ENCODE data around the gene ATXN7L3.
"Not testable (repeated sequence)": the region's sequence is repeated elsewhere in the genome, so short reads cannot be mapped to it uniquely, and the experiment has no call there.

ATXN7L3 gene

DNA sequence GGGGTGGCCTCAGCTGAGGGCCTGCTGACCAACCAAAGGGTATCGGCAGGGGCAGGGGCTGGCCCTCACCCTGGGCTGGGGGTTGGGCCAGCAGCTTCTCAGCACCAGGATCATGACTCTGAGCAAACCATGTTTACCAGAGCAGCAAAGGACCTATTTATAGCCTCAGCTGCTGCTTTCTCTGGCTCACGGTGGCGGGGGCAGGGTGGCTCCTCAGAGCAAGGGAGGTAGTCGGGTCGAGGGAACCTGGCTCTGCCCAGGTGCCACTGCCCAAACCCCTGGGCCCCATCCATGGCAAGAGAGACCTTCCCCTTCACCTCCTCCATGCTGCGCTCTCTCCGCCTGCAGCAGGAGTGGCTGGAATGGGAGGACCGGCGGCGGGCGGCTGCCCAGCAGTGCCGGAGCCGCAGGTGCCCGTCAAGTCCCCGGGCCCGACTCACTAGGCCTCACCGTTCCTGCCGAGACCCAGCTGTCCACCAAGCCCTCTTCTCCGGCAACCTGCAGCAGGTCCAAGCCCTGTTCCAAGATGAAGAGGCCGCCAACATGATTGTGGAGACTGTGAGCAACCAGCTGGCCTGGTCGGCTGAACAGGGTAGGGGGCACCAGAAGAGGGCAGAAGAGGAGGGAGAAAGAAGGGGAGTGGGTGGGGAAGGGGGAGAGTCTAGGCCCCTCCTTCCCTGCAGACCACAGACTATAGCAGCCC is 29.0 kb downstream of the ATXN7L3 start, which contains the start of gene ASB16:
Gene ASB16, plus strand, starts transcription at position 206 of the 703 bp plus-strand sequence. Its CDS starts 86 bp downstream, at position 292.
- no peak for DNase-seq

DNA sequence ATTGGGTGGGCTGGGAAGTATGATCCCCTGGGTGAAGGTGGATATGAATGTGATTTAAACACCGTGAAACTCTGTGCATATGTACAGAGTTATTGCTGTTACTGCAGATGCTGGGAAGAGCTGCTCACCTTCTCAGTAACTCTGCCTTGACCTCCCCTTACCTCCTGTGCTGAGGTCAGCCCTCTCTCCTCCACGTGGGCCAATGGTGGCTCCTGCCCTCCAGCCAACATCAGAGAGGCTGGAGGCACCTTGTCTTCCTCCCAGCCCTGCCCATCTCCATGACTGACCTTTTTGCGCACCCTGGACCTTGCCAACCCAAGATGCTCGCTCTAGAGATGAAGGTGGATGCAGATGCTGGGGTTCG is 29.6 kb downstream of the ATXN7L3 start:
- no peak for DNase-seq

DNA sequence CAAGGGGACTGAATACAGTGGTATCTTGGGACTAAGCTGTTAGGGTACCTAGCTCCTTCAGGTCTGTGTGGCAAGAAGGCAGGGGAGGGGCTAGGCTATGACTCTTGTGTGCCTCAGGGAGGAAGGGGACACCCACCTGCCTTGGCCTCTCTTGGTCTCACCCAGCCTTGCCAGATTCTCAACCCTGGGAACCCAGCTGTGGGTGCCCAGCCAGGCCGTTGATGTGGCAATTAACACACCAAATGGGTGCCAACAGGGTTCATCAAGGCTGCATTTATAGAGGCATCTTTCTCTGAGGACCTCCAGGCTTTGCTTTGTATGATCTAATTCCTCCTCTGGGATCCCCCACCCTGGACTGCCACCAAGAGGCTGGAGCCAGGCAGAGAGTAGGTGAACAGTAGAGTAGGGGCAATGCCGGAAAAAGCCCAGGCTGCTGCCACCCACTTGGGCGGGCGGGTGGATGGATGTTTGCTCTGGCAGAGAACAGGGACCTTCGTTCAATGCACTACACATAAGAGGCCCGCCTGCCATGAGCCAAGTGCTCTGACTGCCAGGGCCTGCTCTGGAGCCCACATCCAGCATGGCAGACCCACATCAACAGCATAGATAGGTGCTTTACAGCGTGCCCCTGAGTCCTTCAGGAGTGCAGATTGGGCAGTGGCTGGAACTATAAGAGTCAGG is 32.4 kb downstream of the ATXN7L3 start:
- no peak for DNase-seq

DNA sequence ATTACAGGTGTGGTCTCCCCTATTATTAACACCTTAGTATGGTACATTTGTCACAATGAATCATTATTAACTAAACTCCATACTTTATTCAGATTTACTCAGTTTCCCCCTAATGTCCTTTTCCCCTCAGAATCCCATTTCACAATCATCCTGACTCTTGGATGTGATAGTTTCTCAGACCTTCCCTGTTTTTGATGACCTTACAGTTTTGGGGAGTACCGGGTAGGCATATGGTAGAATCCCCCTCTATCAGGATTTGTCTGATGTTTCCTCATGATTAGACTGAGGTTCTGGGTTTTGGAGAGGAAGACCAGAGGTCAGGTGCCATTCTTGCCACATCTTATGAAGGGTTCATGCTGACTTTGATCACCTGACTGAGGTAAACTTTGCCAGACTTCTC is 35.2 kb downstream of the ATXN7L3 start:
- no peak for DNase-seq

DNA sequence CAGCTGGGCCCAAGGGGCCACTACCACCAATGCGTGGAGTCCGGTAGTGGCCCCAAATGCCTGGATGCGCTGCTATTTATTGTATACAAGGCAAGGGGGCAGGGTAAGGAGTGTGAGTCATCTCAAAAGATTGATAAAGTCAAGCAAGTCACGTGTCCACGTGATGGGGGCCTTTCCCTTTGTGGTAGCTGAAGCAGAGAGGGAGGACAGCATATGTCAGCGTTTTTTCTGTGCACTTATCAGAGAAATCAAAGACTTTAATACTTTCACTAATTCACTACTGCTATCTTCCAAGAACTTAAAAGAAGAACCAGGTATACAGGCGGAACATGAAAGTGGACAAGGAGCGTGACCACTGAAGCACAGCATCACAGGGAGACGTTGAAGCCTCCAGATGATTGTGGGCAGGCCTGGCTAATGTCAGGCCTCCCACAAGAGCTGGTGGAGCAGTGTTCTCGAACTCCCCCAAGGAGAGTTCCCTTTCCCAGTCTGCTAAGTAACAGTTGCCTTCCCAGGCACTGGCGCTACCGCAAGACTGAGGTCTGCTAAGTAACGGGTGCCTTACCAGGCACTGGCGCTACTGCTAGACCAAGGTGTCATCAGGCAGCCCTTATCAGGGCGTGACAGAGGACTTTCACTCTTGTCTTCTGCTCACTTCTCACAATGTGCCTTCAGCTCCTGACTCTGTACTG is 40.0 kb downstream of the ATXN7L3 start:
- DNase-seq = no peak

DNA sequence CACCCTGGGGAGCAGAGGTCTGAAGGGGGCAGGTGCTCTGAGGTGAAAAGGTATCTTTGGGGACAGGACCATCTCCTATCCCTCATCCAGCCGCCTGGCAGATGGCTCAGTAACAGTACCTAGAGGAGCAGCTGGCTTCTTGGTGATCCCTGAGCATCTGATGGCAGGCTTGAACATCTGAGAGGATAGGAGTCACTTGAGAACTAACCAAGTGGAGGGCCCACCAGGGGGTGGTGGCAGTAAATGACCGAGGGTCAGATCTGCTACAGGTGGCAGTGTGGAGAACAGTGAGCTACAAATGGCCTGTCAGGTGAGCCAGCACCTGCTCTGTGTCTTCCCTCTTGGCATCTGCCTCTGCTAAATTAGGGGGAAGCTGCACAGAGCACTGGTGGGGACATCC is 44.2 kb downstream of the ATXN7L3 start:
- no peak for DNase-seq

DNA sequence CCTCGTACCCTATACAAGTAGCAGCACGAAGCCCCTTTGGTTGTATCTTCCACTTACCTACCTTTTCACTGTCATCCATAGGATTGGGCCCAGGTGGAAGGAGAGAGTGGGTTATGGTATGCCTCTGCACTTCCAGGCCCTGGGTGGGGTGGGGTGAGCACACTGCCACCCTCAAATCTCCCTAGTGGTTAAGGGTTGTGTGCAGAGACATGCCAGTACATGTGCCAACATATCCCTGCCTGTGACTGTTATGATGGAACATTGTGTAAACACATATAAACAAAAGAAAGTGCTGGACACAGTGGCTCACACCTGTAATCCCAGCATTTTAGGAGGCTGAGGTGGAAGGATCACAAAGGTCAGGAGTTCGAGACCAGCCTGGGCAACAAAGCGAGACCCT is 46.8 kb downstream of the ATXN7L3 start:
- DNase-seq = no peak

DNA sequence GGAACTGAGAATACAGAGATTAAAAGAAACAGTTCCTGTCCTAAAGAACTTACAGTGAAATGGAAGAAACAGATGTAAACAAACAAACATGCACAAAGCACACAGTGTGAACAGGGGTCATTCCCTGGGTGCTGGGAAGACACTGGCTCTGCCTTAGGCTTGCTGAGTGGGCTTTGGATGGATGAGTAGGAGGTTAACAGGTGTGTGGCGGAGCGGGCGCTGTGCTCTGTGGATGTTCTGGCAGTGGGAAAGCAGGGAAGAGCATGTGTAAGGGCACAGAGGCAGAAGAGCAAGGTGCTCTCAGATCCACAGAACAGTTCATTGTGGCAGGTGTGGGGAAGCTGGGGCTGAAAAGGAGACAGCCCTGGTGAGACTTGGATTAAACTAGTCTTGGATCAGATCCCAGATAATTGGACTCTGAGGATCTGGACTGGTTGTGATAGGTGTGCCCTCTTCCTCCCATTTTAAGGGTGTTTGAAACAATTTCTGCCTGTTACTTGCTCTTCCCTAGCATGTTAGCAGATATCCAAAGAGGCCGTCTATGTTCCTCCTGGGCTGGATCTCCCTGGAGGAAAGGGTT is 49.8 kb downstream of the ATXN7L3 start:
- DNase-seq = no peak

DNA sequence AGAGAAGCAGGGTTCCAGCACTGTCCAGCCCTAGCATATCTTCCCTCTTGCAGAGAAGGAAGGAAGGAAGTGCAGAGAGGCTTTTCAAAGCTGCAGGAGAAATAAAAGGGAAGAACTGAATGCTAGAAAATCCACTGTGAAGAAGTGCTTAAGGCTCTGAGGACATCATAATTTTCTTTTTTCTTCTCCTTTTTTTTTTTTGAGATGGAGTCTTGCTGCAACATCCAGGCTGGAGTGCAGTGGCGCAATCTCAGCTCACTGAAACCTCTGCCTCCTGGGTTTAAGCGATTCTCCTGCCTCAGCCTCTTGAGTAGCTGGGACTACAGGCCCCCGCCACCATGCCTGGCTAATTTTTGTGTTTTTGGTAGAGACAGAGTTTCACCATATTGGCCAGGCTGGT is 50.6 kb downstream of the ATXN7L3 start:
- not testable (repeated sequence) for DNase-seq

DNA sequence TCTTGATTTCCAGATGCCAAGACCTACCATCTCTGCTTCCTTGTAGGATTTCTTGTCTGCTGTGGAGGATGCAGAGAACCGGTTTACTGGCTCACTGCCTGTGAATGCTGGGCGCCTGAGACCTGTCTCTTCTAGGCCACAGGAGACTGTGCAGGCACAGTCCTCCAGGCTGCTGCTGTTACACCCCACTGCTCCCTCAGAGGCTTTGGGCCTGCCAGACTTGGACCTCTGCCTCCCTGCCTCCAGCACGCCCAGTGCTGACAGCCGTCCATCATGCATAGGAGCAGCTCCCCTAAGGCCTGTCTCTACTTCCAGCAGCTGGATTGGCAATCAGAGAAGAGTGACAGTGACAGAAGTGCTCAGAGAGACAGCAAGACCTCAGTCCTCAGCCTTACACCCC is 51.9 kb downstream of the ATXN7L3 start:
- DNase-seq = no peak

DNA sequence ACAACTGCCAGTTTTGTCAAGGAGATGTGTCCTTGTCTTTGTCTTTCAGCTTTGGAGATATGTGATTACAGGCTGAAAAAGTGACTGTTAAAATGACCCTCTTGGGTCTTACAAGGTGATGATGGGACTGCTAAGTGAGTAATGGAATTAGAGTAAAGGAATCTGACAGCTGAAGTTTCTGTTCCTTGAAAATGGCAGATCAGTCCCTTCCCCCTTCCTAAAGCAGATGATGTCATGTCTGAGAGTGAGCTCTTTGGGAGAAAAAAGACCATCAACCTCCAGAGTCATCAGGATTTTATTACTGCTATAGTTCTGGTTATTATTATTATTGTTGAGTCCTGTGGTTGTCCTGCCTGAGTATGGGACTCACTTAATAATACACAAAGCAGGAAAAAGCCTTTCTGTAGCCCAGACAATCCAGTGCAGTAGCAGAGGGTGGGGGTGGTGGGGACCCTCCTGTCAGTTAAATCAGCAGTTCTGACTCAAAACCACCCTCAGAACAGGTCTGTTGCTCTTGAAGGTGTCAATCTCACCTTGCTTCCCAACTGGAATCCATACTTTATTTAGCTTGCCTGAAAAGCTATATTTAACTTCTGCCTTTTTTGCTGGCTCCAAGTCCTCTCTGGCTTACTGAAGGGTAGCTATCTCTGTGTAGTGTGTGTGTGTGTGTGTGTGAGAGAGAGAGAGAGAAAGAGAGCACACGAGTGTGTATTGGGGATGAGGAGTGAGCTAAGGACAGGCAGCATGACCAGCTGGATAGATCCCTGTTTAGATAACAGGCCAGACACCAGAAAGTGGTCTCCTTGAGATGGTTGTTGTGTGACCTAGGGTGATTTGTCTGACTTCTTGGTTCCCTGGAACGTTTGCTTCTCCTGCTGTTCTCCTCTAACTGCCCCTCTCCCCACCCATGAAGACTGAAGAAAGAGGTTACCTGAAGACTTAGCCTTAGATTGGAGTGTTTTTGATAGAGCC is 53.0 kb downstream of the ATXN7L3 start:
- no peak for DNase-seq

DNA sequence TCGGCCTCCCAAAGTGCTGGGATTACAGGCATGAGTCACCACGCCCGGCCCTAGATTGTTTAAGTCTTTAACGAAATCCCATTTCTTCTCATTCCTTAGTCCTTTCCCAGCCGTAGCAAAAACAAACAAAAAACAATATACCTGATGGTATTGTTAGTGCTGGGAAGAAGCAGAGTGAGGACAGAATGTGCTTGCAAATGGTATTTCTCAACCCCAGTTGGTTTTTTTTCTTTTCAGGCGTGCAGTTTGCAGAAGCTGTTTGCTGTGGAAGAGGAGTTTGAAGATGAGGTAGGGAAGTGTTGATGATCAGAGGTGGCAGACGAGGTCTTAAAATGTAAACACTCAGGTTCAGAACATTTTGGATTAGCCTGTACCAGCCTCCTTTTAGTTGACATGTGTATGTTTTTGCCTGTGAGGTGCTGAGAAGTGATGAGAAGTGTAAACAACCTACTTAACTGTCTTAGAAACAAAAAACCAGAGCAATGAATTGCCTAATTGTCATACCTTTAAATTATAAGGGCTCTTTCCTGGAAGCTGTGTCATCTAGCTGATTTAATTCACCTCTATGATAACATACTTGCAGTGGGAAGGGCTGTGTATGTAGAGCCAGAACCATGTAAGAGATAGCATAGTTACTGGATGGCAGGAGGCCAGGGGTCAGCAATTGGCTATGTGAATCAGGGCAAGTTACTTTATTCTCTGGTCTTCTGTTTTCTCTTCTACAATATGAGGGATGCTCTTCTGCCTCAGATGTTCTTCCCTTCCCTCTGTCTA is 54.5 kb downstream of the ATXN7L3 start:
- DNase-seq = no peak

DNA sequence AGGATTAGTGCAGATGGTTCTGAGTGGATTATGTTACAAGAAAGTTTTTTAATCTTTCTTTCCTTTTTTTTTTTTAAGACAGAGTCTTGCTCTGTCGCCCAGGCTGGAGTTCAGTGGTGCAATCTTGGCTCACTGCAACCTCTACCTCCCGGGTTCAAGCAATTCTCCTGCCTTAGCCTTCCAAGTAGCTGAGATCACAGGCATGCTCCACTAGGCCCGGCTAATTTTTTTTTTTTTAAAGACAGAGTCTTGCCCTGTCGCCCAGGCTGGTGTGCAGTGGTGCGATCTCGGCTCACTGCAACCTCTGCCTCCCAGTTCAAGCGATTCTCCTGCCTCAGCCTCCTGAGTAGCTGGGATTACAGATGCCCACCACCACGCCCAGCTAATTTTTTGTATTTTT is 55.8 kb downstream of the ATXN7L3 start:
- DNase-seq = not testable (repeated sequence)

Measured in SIG-M5 (cell line).